CD4-positive, alpha-beta T cell (primary cell): Measurements from ENCODE around the gene CACNA1G. TPM values are rescaled to one million over a fixed set of nuclear protein-coding genes. Genes with fewer than 3 reads are reported as not detected.

Source experiments
- ATAC-seq: fragments of 200-7000 bp; cut with Tn5 transposase; one replicate; pipeline ENCODE4 v1.10.0; 2022; ENCODE audit warnings: mild to moderate bottlenecking; ENCODE audit not compliant: poor library complexity
- CTCF ChIA-PET: fragments of 350-600 bp; sonication (Branson Sonifier 250); formaldehyde crosslinking; loops from one replicate; lab custom pipeline; 2021; ENCODE audit warnings: antibody characterized with exemption, inconsistent platforms; lab: Charles Lee
- POLR2A ChIA-PET: fragments of 350-600 bp; sonication (Branson Sonifier 250); formaldehyde crosslinking; loops from one replicate; lab custom pipeline; 2021; ENCODE audit warnings: antibody characterized with exemption, inconsistent platforms; lab: Charles Lee
- DNase-seq, 14 experiments: peaks; one replicate each; pipeline ENCODE4 v3.0.0-alpha.2; 2013 to 2020; ENCODE audit warnings: mixed read lengths in 2 of 14
- H3K27ac ChIP-seq, 2 donors: one replicate each; pipeline versions ENCODE4 v1.5.1 to v1.7.0; 2013; ENCODE audit warnings: low read length in 2 of 2, low read depth in 1 of 2, mild to moderate bottlenecking in 1 of 2
- H3K27me3 ChIP-seq, 2 experiments: 1 replicate in 1 of 2; 2 replicates in 1 of 2; pipeline versions ENCODE4 v1.6.1 to v1.7.0; 2013; ENCODE audit warnings: low read length in 2 of 2, control low read depth in 1 of 2, mild to moderate bottlenecking in 1 of 2, moderate library complexity in 1 of 2; ENCODE audit not compliant: insufficient read depth in 2 of 2, control insufficient read depth in 1 of 2
- H3K36me3 ChIP-seq: one replicate; pipeline ENCODE4 v1.6.1; 2013; ENCODE audit warnings: low read length, control low read depth; ENCODE audit not compliant: insufficient read depth
- H3K4me1 ChIP-seq: one replicate; pipeline ENCODE4 v1.6.1; 2013; ENCODE audit warnings: low read length, control low read depth; ENCODE audit not compliant: insufficient read depth
- H3K4me3 ChIP-seq: one replicate; pipeline ENCODE4 v1.5.1; 2013; ENCODE audit warnings: mild to moderate bottlenecking, low read length, moderate library complexity
- H3K9me3 ChIP-seq, 2 experiments: 1 replicate in 1 of 2; 2 replicates in 1 of 2; pipeline versions ENCODE4 v1.6.1 to v1.7.0; 2013; ENCODE audit warnings: low read length in 2 of 2, mild to moderate bottlenecking in 2 of 2, control low read depth in 1 of 2, moderate library complexity in 1 of 2; ENCODE audit not compliant: control insufficient read depth in 1 of 2, insufficient read depth in 1 of 2
- H3K27ac Mint-ChIP-seq: one replicate; pipeline ENCODE4 v1.8.0; 2020; ENCODE audit warnings: mixed read lengths
- H3K27me3 Mint-ChIP-seq: one replicate; pipeline ENCODE4 v1.8.0; 2021; ENCODE audit warnings: mixed read lengths
- H3K36me3 Mint-ChIP-seq: one replicate; pipeline ENCODE4 v1.8.0; 2021; ENCODE audit warnings: low read depth, mixed read lengths
- H3K4me1 Mint-ChIP-seq: one replicate; pipeline ENCODE4 v1.8.0; 2021; ENCODE audit warnings: low read depth, mixed read lengths
- H3K4me3 Mint-ChIP-seq: one replicate; pipeline ENCODE4 v1.8.0; 2020; ENCODE audit warnings: mild to moderate bottlenecking, mixed read lengths
- H3K9me3 Mint-ChIP-seq: one replicate; pipeline ENCODE4 v1.8.0; 2020; ENCODE audit warnings: mixed read lengths
- CTCF ChIP-seq: fragments of 200-600 bp; IDR thresholded peaks from one replicate; pipeline ENCODE4 v1.8.0; 2022; ENCODE audit warnings: antibody characterized with exemption, mild to moderate bottlenecking
- intact Hi-C, 2 experiments: fragments of 100-400 bp; cut with DNase I in 1 of 2; cut with micrococcal nuclease in 1 of 2; formaldehyde crosslinking; loops; one replicate each; pipeline versions ENCODE4 v1.15.1 to v1.9.0; 2023 to 2025; cut with DNase I, micrococcal nuclease
- total RNA-seq, 174 experiments: library from RNA in 2 of 174; stranded (reverse) in 2 of 174; gene quantifications; one replicate each; pipeline ENCODE4 v1.2.3 and lab custom pipeline; 2021 to 2026

Gene CACNA1G
- total RNA-seq, 2 experiments from 2014 or later: not detected

GRCh38 chr17:50625032-50625871 is 64.7 kb downstream of the CACNA1G start:
- no peak for ATAC-seq

DNA sequence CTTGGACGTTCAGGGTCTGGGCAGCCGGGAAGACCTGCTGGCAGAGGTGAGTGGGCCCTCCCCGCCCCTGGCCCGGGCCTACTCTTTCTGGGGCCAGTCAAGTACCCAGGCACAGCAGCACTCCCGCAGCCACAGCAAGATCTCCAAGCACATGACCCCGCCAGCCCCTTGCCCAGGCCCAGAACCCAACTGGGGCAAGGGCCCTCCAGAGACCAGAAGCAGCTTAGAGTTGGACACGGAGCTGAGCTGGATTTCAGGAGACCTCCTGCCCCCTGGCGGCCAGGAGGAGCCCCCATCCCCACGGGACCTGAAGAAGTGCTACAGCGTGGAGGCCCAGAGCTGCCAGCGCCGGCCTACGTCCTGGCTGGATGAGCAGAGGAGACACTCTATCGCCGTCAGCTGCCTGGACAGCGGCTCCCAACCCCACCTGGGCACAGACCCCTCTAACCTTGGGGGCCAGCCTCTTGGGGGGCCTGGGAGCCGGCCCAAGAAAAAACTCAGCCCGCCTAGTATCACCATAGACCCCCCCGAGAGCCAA is 65.6 kb downstream of the CACNA1G start:
- Histone ChIP-seq H3K36me3 (no peaks in the 10 kb centered on the region), H3K4me1 (peaks cover 9% of the 10 kb centered on the region), H3K4me3 (no peak overlapping the region), H3K9me3 (no peaks in the 10 kb centered on the region), H3K27ac (no peak overlapping the region), H3K27me3 (peaks cover 42 to 45% of the 10 kb centered on the region in 2 experiments)
- Mint-ChIP-seq H3K4me3 (no peak overlapping the region), H3K27me3 (peaks cover 68% of the 10 kb centered on the region), H3K36me3 (no peaks in the 10 kb centered on the region), H3K27ac (no peak overlapping the region), H3K9me3 (no peaks in the 10 kb centered on the region), H3K4me1 (no peaks in the 10 kb centered on the region)
- ChIA-PET CTCF (interaction anchor here (0.7 to 2.1 kb wide), 5 partner anchors 11 to 147 kb away, joined by 3 to 17 read pairs (median 4); partner anchors contain the start of genes RSAD1 and SPATA20), POLR2A (no interaction called here)
- DNase-seq (peak; percentile 40 to 80 (median 54)), ATAC-seq (peak; percentile 62)
- intact Hi-C loops: loop anchor here (1.0 to 5.0 kb wide), 4 partner anchors 59 to 147 kb away; partner anchors contain the start of genes RSAD1 (in 1 of the 2) and SPATA20 (in 1 of the 2)
- peak; percentile 55 for TF ChIP-seq CTCF

More at GRCh38 chr17:50625032-50625871, 64.7 kb downstream of the CACNA1G start:
- H3K9me3 Mint-ChIP-seq: no peaks in the 10 kb centered on the region
- H3K27ac Mint-ChIP-seq: no peak overlapping the region
- TF ChIP-seq CTCF: no peak
- no peaks in the 10 kb centered on the region for H3K4me1 Mint-ChIP-seq
- no peaks in the 10 kb centered on the region for H3K9me3 ChIP-seq
- no peak overlapping the region for H3K27ac ChIP-seq
- H3K27me3 Mint-ChIP-seq: peaks cover 60% of the 10 kb centered on the region
- peaks cover 37% of the 10 kb centered on the region in 2 experiments for H3K27me3 ChIP-seq
- H3K4me3 ChIP-seq: no peak overlapping the region
- DNase-seq: no peak
- H3K36me3 Mint-ChIP-seq: no peaks in the 10 kb centered on the region
- intact Hi-C loops: loop anchor here in 1 of 2 experiments (1.0 to 5.0 kb wide), 2 partner anchors 58 to 78 kb away; partner anchors contain the start of gene SPATA20
- ChIA-PET POLR2A (interaction anchor here (0.6 kb wide), 1 partner anchor 427 kb away, joined by 3 read pairs; no protein-coding TSS in a partner anchor), CTCF (interaction anchor here (0.7 to 2.1 kb wide), 4 partner anchors 78 to 146 kb away, joined by 3 to 17 read pairs (median 5); partner anchors contain the start of genes RSAD1 and SPATA20)
- H3K4me1 ChIP-seq: peaks cover 9% of the 10 kb centered on the region
- H3K4me3 Mint-ChIP-seq: no peak overlapping the region
- H3K36me3 ChIP-seq: no peaks in the 10 kb centered on the region

GRCh38 chr17:50627036-50627781 is 66.7 kb downstream of the CACNA1G start:
- no peaks in the 10 kb centered on the region for H3K36me3 Mint-ChIP-seq
- H3K9me3 ChIP-seq: no peaks in the 10 kb centered on the region
- H3K4me3 Mint-ChIP-seq: no peak overlapping the region
- H3K27ac Mint-ChIP-seq: no peak overlapping the region
- H3K9me3 Mint-ChIP-seq: no peaks in the 10 kb centered on the region
- H3K27me3 ChIP-seq: peaks cover 51 to 55% of the 10 kb centered on the region in 2 experiments
- POLR2A ChIA-PET: no interaction called here
- H3K4me3 ChIP-seq: no peak overlapping the region
- H3K4me1 ChIP-seq: peaks cover 9% of the 10 kb centered on the region
- no peak overlapping the region for H3K27ac ChIP-seq
- H3K36me3 ChIP-seq: no peaks in the 10 kb centered on the region
- H3K27me3 Mint-ChIP-seq: peaks cover 72% of the 10 kb centered on the region
- CTCF ChIA-PET: interaction anchor here (0.6 to 2.1 kb wide), 4 partner anchors 10 to 155 kb away, joined by 3 to 17 read pairs (median 4); partner anchors contain the start of gene SPATA20
- H3K4me1 Mint-ChIP-seq: no peaks in the 10 kb centered on the region
- intact Hi-C loops: loop anchor here in 1 of 2 experiments (2.0 to 5.0 kb wide), 2 partner anchors 60 to 148 kb away; partner anchors contain the start of gene RSAD1
- ATAC-seq (no peak), DNase-seq (no peak)
- TF ChIP-seq CTCF: no peak
